Stimulated activated CD8-positive, alpha-beta memory T cell treated with anti-CD3 and anti-CD28 coated beads, Interleukin-4, amount 100 ng/mL, for 4 hours (primary cell): ENCODE data around the gene TMEM59L.
"Not testable (repeated sequence)": the region's sequence is repeated elsewhere in the genome, so short reads cannot be mapped to it uniquely, and the experiment has no call there.

Experiments used
- DNase-seq, 2 donors: peaks; one replicate each; pipeline ENCODE4 v3.0.0-alpha.2; 2020; ENCODE audit warnings: low read depth in 2 of 2, low spot score in 1 of 2

Gene TMEM59L

DNA sequence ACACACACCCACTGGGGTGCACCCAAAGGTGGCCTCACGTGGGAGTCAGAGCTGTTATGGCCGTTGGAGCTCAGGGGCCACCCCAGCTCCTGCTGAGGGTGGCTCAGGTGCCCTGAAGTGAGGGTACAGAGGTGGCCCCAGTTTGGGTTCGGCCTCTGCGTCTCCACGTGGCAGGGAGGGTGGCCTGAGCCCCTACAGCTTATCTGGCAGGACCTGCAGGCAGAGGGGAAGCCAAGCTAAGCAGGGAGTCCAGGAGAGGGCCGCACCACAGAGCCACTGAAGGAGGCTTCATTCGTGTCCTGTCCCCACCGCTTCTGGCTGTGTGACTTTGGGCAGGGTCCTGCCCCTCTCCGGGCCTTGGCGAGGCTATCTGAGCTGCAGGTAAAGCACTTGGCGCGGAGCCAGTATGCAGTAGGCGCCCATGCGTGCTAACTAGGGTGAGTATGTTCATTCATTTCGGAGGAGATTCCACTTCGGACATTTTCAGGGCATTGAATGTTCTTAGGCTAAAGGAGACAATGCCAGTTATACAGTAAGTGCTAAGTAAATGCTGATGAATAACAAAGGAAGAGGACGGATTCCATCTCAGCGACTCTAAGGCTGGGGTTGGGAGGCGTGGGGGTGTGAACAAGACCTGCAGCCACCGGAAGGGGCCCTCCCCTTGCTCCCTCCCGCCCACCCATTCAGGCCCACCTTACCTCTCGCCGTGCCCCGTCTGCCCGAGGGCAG is 19.1 kb upstream of the TMEM59L start:
- DNase-seq, result no peak

GRCh38 chr19:18594096-18594823 is 18.4 kb upstream of the TMEM59L start:
- DNase-seq, result peak; percentile 35 to 45

DNA sequence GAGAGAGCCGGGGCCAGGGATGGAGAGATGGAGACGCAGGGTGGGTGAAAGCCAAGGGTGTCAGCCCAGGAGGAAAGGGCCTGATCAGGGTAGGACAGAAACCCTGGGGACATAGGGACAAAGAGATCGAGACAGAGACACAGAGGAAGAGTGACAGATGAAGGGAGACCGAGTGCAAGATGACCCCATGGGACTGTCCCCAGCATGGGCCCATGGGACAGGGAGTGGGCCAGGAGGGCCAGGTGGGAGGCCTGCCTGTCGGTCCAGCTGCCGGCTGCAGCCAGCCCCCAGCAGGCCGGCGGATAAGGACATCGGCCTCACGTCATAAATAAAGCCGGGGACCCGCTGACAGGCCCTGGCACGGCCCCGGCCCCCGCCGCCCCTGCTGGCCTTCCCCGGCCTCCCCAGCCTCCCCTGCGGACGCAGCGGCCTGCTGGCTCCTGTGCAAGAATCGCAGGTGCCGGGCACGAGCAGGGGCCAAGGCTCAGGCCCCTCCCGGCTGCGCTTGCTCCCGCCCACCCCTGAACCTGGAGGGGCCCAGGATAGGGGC is 17.8 kb upstream of the TMEM59L start:
- no peak for DNase-seq

DNA sequence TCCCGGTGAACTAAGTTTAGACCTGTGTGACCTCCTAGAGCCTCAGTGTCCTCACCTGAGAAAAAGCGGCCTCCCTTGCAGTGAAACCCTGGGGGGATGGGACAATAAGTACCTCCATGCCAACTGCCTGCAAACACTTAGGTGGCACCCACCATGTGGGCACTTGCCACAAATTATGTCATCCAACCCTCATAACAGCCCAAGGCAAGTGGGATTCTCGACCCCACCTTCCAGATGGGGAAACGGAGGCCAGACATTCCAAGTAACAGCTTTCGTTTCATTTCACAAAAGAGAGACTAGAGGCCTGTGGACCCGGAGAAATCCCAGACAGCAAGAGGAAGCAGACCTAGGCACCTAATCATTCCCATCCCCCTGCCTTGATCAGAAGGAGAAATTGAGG is 17.2 kb upstream of the TMEM59L start:
- DNase-seq, result no peak

- DNase-seq, result no peak
Measured at GRCh38 chr19:18596752-18597157, 15.9 kb upstream of the TMEM59L start.

GRCh38 chr19:18597809-18598660 is 14.6 kb upstream of the TMEM59L start:
- DNase-seq, result no peak

DNA sequence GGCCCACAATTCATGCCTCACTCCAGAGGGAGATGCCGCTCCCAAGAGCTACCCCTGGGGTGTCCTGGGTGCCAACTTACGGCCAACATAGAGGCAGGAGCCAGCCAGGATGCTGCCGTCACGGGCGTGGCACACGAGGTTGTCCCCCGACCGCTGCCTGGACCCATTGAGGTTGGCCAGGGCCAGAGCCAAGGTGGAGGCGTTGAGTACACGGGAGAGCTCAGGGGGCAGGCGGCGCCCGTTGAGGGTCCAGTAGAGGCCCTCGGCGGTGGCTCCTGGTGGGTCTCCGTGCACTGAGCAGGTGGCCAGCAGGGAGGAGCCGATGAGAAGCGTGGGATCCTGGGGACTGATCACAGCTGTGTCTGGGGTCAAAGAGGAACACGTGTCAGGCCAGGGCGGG is 13.2 kb upstream of the TMEM59L start:
- DNase-seq, result no peak

- not testable (repeated sequence) for DNase-seq
Measured at GRCh38 chr19:18600692-18601397, 11.8 kb upstream of the TMEM59L start.

DNA sequence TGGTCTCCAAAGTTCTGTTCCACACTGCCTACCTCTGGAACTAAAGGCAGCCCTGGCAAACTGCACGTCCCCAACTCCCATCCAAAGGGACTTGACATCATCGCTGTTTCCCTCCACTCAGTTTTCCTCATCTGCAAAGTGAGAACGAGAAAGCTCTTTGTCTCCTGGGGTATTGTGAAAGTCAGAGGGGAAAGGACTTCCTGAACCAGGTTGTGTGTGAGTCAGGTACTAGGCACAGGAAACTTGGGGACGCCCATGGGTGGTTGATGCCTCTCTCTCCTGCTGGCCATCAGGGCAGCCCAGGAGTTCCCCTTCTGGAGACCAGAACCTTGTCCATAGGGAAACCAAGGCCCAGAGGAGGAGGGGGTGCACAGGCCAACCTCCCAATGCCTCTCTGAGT is 10.8 kb upstream of the TMEM59L start:
- no peak for DNase-seq

DNA sequence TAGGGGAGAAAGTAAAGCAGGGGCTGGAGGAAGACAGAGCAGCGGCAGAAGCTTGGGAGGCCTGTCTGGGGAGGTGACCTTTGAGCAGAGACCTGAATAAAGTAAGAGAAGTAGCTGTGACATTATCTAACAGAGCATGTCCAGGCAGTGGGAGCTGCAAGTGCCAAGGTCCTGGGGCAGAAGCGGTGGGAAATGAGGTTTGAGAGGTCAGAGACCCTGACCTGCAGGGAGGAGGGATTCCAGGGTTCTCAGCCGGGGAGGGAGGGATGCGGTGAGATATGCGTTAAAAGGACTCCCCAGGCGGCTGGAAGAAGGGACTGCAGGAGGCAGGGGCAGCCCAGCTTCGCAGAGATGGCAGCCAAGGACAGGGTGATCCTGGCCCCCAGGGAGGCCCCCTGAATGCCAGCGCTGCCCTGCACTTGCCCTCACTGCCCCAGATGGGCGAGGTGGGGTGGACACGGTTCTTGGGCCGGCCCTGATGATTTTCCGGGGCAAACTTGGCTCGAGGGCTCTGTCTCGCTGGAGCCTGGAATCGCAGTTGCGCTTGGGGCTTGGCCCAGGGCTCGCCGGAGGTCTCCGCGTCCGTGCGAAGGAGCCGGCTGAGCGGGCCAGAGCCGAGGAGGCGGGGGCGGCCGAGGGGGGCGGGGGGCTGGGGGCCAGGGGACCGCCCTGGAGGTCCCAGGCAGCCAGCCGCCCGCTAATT is 9.3 kb upstream of the TMEM59L start:
- no peak for DNase-seq

GRCh38 chr19:18603958-18604819 is 8.5 kb upstream of the TMEM59L start:
- no peak for DNase-seq

- DNase-seq, result no peak
Measured at GRCh38 chr19:18604820-18605159, 7.9 kb upstream of the TMEM59L start.

DNA sequence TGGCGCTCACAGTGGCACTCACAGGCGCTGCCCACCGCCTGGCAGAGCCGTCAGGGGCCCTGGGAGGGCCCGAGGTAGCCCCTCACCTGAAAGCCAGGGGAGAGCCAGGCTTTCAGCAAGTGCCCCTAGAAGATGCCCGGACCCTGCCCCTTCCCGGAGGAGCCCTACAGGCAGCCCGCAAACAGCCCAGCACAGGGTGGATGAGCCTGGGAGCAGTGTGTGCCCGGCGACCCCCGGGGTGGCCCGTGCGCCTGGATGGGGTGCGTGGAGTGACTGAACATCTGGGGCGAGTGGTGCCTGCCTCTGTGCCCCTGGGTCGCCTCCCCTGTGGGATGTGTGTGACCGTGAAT is 7.5 kb upstream of the TMEM59L start:
- no peak for DNase-seq

- DNase-seq, result no peak
Measured at GRCh38 chr19:18605546-18606280, 7.0 kb upstream of the TMEM59L start.

- DNase-seq, result no peak
Measured at GRCh38 chr19:18606281-18607225, 6.1 kb upstream of the TMEM59L start, which contains the start of gene CRLF1. Gene CRLF1, minus strand, starts transcription at chr19:18606799. Its CDS starts 143 bp downstream, at chr19:18606656.

- DNase-seq, result no peak
Measured at GRCh38 chr19:18607226-18608101, 5.2 kb upstream of the TMEM59L start.
